ENCODE results near the gene PLAAT4. TPM values are rescaled to one million over a fixed set of nuclear protein-coding genes. Genes with fewer than 3 reads are reported as not detected.
A peak's percentile ranks its signal among the peaks of the same experiment; 100 is the strongest.

PLAAT4 gene
- total and polyA plus RNA-seq, 8 donors, result 3.3 to 32.4 (median 9.6) TPM

DNA sequence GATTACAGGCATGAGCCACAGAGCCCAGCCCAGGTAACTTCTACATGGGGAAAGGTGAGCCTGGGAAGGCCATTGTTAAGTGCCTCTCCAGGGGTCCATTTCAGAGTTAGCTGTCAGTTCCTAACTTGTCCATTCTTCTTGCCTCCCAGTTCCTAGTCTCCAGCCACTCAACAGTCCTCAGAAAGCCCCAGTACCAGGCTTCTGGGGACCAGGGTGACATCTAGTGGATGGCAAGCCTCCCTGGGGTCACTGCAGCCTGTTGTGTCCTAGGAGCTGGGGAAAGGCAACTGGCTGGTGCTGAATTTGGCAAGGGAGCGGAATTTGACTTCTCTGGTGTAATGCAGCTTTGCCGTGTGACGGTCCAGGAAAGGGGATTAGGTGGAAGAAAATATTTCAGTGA is 28.6 kb upstream of the PLAAT4 start:
- DNase-seq (peak; percentile 63 to 80 (median 73)), ATAC-seq (peak; percentile 80 to 91 (median 84)), FAIRE-seq (no peak)
- TF ChIP-seq, protein P1, sequence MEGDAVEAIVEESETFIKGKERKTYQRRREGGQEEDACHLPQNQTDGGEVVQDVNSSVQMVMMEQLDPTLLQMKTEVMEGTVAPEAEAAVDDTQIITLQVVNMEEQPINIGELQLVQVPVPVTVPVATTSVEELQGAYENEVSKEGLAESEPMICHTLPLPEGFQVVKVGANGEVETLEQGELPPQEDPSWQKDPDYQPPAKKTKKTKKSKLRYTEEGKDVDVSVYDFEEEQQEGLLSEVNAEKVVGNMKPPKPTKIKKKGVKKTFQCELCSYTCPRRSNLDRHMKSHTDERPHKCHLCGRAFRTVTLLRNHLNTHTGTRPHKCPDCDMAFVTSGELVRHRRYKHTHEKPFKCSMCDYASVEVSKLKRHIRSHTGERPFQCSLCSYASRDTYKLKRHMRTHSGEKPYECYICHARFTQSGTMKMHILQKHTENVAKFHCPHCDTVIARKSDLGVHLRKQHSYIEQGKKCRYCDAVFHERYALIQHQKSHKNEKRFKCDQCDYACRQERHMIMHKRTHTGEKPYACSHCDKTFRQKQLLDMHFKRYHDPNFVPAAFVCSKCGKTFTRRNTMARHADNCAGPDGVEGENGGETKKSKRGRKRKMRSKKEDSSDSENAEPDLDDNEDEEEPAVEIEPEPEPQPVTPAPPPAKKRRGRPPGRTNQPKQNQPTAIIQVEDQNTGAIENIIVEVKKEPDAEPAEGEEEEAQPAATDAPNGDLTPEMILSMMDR (IDR thresholded peaks at IDR 0.05), result peak in 3 of 4 donors; percentile 34 to 39 (median 36)
- Histone ChIP-seq H3K36me3 (no peaks in the 10 kb centered on the region), H3K27ac (no peak overlapping the region), H3K4me1 (peaks cover 14 to 37% (median 16%) of the 10 kb centered on the region in 3 donors), H3K27me3 (no peaks in the 10 kb centered on the region), H3K4me3 (no peak overlapping the region), H3K9me3 (no peaks in the 10 kb centered on the region)
- 34 to 46% methylated on average over 3 of the region's 3 CpGs for WGBS, 2 donors
- intact Hi-C loops (cut with DNase I), result loop anchor here in 2 of 3 donors (10.0 kb wide), 1 partner anchor 117 kb away; no protein-coding TSS in a partner anchor

- TF ChIP-seq, protein P1 (IDR thresholded peaks at IDR 0.05), result no peak
- H3K27ac ChIP-seq, result no peak overlapping the region
- intact Hi-C loops (cut with DNase I), result loop anchor here in 2 of 3 donors (10.0 kb wide), 1 partner anchor 116 kb away; no protein-coding TSS in a partner anchor
- peaks cover 14 to 30% (median 15%) of the 10 kb centered on the region in 3 donors for H3K4me1 ChIP-seq
- no peaks in the 10 kb centered on the region for H3K27me3 ChIP-seq
- no peak for FAIRE-seq
- H3K9me3 ChIP-seq, result no peaks in the 10 kb centered on the region
- H3K4me3 ChIP-seq, result no peak overlapping the region
- ATAC-seq, result no peak
- H3K36me3 ChIP-seq, result no peaks in the 10 kb centered on the region
- no peak for DNase-seq
- 77 to 93% methylated on average over 12 of the region's 12 CpGs for WGBS, 2 donors
Measured at GRCh38 chr11:63508745-63509144, 27.9 kb upstream of the PLAAT4 start.

DNA sequence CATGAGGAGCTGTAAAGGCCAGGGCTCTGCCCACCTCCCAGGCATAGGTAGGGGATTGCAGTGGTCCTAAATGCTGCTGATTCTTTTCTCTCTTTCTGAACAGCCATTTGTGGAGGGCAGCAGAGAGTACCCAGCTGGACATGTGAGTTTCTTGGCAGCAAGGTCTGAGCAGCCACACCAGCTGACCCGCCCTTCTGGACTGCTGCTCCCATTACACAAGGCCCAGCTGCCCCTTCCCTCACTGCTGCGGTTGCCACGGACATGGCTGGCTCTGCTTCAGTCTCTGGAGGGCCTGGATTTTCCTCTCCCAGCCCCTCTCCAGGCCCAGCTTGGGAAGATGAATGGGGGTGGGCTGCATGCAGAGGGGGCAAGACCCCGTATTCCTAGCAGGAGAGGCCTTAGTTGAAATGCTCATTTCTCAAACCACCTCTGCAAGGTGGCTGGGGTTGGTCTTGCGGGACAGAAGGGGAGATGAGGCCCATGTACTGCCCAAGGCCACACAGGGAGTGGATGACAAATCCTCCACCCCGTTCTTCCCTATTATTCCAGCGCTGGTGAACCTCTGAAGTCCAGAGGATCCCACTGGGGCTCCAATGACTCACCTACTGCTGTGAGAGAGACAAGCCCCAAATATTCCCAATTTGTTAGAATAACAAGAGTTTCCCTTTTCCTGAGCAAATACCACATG is 26.1 kb upstream of the PLAAT4 start:
- H3K27me3 ChIP-seq, result no peaks in the 10 kb centered on the region
- H3K36me3 ChIP-seq, result no peaks in the 10 kb centered on the region
- ATAC-seq, result peak in 2 of 4 donors; percentile 44 to 56
- no peak overlapping the region for H3K27ac ChIP-seq
- 72 to 76% methylated on average over 7 of the region's 7 CpGs for WGBS, 2 donors
- FAIRE-seq, result no peak
- TF ChIP-seq, protein P1 (IDR thresholded peaks at IDR 0.05), result no peak
- H3K4me3 ChIP-seq, result no peak overlapping the region
- peaks cover 0 to 14% (median under 1%) of the 10 kb centered on the region in 3 donors for H3K4me1 ChIP-seq
- H3K9me3 ChIP-seq, result no peaks in the 10 kb centered on the region
- DNase-seq, result no peak
- intact Hi-C loops (cut with DNase I), result no loop called here

GRCh38 chr11:63511048-63511748 is 25.4 kb upstream of the PLAAT4 start:
- Histone ChIP-seq H3K4me3 (no peak overlapping the region), H3K27ac (no peak overlapping the region), H3K36me3 (no peaks in the 10 kb centered on the region), H3K9me3 (no peaks in the 10 kb centered on the region), H3K4me1 (peaks cover 0 to 7% (median 0%) of the 10 kb centered on the region in 3 donors), H3K27me3 (no peaks in the 10 kb centered on the region)
- DNase-seq, result no peak
- intact Hi-C loops (cut with DNase I), result no loop called here
- ATAC-seq, result no peak
- WGBS, 2 donors, result 89 to 94% methylated on average over 11 of the region's 11 CpGs
- no peak for FAIRE-seq
- TF ChIP-seq, protein P1 (IDR thresholded peaks at IDR 0.05), result no peak

Data from pancreas (tissue), 10 donors.